ENCODE data around the gene SLC24A3.

The SLC24A3 gene

DNA sequence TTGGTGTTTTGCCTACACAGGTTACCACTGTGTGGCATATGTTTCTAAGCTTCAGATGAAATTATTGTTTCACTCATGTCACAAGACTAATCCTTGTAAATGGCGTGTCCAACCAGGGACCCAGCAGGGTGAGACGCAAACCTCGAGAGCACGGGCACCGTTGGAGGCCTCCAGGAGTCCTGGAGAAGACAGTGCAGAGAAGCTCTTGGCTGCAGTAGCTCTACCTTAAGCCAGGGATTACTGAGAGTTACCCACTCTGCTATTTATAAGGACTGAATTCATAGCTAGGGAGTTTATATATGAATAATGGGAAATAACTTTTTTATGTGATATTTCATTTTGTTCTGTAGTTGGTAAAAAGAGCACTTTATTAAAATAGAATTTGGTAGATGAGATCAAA is 137.4 kb downstream of the SLC24A3 start:
- H3K4me1 ChIP-seq (ENCODE audit: insufficient read depth, low read length) = no peaks in the 10 kb centered on the region
- no peaks in the 10 kb centered on the region for H3K36me3 ChIP-seq (ENCODE audit: insufficient read depth, low read length)
- no peak overlapping the region for H3K27ac ChIP-seq (ENCODE audit: low read depth, low read length)
- H3K27me3 ChIP-seq (ENCODE audit: insufficient read depth, low read length) = no peaks in the 10 kb centered on the region
- WGBS = 98% methylated on average over 5 of the region's 5 CpGs
- H3K4me3 ChIP-seq (ENCODE audit: low read length) = no peak overlapping the region
- no peak overlapping the region for H3K9ac ChIP-seq (ENCODE audit: low read depth, low read length)
- no peaks in the 10 kb centered on the region for H3K9me3 ChIP-seq (ENCODE audit: insufficient read depth, low read depth, low read length)

DNA sequence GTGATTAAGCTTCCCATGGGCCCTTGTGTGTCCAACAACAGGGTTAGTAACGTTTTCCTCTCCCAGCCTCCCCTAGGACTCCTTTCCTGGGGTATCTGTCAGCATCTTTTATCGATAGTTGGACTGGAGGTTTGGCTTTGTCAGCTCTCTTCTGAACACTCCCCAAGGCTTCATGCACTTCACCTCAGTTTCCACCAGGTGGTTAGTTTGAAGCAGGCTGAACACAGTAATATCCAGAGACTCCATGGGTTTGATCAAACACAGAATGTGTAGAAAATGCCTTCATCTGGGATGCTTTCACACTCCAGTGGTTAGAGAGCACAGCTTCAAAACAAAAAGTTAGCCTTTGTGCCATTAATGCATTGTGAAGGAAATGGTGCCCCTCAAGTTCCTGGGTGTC is 139.1 kb downstream of the SLC24A3 start:
- Histone ChIP-seq H3K27ac (ENCODE audit: low read depth, low read length) (no peak overlapping the region), H3K9me3 (ENCODE audit: insufficient read depth, low read depth, low read length) (no peaks in the 10 kb centered on the region), H3K27me3 (ENCODE audit: insufficient read depth, low read length) (no peaks in the 10 kb centered on the region), H3K4me3 (ENCODE audit: low read length) (no peak overlapping the region), H3K36me3 (ENCODE audit: insufficient read depth, low read length) (no peaks in the 10 kb centered on the region), H3K9ac (ENCODE audit: low read depth, low read length) (no peak overlapping the region), H3K4me1 (ENCODE audit: insufficient read depth, low read length) (no peaks in the 10 kb centered on the region)
- WGBS = 63% methylated on average over 1 of the region's 2 CpGs

DNA sequence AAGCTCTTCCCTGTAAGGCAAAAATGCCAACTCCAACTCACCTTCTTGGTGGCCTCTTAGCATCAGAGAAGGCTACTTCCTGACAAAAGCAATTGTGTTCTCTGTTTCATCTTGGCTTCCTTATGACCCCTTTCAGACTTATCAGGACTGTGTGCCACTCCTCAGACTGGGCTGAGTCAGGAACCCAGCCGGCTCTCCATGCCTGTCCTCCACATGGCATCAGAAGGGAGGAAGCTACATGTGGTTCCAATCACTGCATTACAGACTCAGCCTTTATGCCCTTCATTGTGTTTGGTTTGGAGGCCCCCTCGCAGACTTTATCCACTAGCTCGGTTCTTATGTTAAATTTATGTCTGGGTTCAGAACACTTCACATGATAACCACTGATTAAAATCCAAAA is 142.5 kb downstream of the SLC24A3 start:
- Histone ChIP-seq H3K4me3 (ENCODE audit: low read length) (no peak overlapping the region), H3K36me3 (ENCODE audit: insufficient read depth, low read length) (no peaks in the 10 kb centered on the region), H3K27ac (ENCODE audit: low read depth, low read length) (no peak overlapping the region), H3K9ac (ENCODE audit: low read depth, low read length) (no peak overlapping the region), H3K27me3 (ENCODE audit: insufficient read depth, low read length) (no peaks in the 10 kb centered on the region), H3K4me1 (ENCODE audit: insufficient read depth, low read length) (no peaks in the 10 kb centered on the region), H3K9me3 (ENCODE audit: insufficient read depth, low read depth, low read length) (no peaks in the 10 kb centered on the region)
- 95% methylated on average over 3 of the region's 3 CpGs for WGBS

GRCh38 chr20:19361790-19362189 is 149.3 kb downstream of the SLC24A3 start:
- no peak overlapping the region for H3K9ac ChIP-seq (ENCODE audit: low read depth, low read length)
- H3K4me1 ChIP-seq (ENCODE audit: insufficient read depth, low read length) = peaks cover 5% of the 10 kb centered on the region; the same call in 1 of the 2 replicates
- H3K27me3 ChIP-seq (ENCODE audit: insufficient read depth, low read length) = no peaks in the 10 kb centered on the region
- H3K9me3 ChIP-seq (ENCODE audit: insufficient read depth, low read depth, low read length) = no peaks in the 10 kb centered on the region
- H3K4me3 ChIP-seq (ENCODE audit: low read length) = no peak overlapping the region
- H3K27ac ChIP-seq (ENCODE audit: low read depth, low read length) = no peak overlapping the region
- no peaks in the 10 kb centered on the region for H3K36me3 ChIP-seq (ENCODE audit: insufficient read depth, low read length)
- WGBS = 96% methylated on average over 3 of the region's 3 CpGs

GRCh38 chr20:19363476-19363875 is 151.0 kb downstream of the SLC24A3 start:
- Histone ChIP-seq H3K27ac (ENCODE audit: low read depth, low read length) (no peak overlapping the region), H3K9ac (ENCODE audit: low read depth, low read length) (no peak overlapping the region), H3K36me3 (ENCODE audit: insufficient read depth, low read length) (no peaks in the 10 kb centered on the region), H3K4me3 (ENCODE audit: low read length) (no peak overlapping the region), H3K27me3 (ENCODE audit: insufficient read depth, low read length) (no peaks in the 10 kb centered on the region), H3K9me3 (ENCODE audit: insufficient read depth, low read depth, low read length) (no peaks in the 10 kb centered on the region), H3K4me1 (ENCODE audit: insufficient read depth, low read length) (peaks cover 5% of the 10 kb centered on the region; the same call in 1 of the 2 replicates)
- WGBS = 91% methylated on average over 4 of the region's 4 CpGs

DNA sequence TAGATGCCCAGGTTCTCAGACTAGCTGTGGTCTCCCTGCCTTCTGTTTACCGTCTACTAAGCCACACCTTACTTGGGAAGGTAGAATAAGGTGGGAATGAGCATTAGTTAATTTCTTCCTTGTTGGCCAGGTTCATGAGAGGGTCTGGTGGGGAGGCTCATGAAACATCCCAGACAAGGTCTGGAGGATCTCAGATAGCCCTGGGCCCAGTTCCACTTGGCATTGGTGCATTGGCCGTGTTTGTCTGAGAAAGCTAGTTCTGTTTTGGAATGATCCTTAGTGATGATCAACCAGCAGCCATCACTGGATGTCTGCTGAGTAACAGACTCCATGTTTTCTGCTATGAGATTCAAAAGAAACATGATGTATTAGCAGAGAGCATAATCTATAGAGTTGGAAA is 155.1 kb downstream of the SLC24A3 start:
- WGBS = 96% methylated on average over 2 of the region's 2 CpGs
- Histone ChIP-seq H3K9me3 (ENCODE audit: insufficient read depth, low read depth, low read length) (no peaks in the 10 kb centered on the region), H3K27ac (ENCODE audit: low read depth, low read length) (no peak overlapping the region), H3K36me3 (ENCODE audit: insufficient read depth, low read length) (no peaks in the 10 kb centered on the region), H3K4me3 (ENCODE audit: low read length) (no peak overlapping the region), H3K4me1 (ENCODE audit: insufficient read depth, low read length) (peaks cover 5% of the 10 kb centered on the region; the same call in 1 of the 2 replicates), H3K27me3 (ENCODE audit: insufficient read depth, low read length) (no peaks in the 10 kb centered on the region), H3K9ac (ENCODE audit: low read depth, low read length) (no peak overlapping the region)

DNA sequence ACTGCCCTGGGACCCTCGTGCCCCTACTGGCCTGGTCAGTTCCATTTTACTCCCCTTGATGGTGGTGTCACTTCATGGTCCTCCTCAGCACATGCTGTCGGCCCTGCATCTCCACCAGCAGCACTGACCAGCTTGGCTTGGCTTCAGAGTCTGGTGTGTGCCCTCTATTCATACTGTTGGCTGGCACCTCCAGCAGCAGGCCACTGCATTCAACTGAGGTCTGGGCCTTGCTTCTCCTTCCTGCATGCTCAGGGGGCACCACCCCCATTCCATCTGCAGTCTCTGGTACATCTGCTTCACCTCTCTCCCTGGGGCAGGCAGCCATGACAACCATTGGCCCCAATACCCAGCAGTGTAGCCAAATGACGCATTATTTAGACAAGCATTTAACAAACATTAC is 155.9 kb downstream of the SLC24A3 start:
- no peak overlapping the region for H3K4me3 ChIP-seq (ENCODE audit: low read length)
- H3K27me3 ChIP-seq (ENCODE audit: insufficient read depth, low read length) = no peaks in the 10 kb centered on the region
- whole genome bisulfite sequencing = 92% methylated on average over 3 of the region's 3 CpGs
- H3K9ac ChIP-seq (ENCODE audit: low read depth, low read length) = no peak overlapping the region
- H3K4me1 ChIP-seq (ENCODE audit: insufficient read depth, low read length) = peaks cover 5% of the 10 kb centered on the region; the same call in 1 of the 2 replicates
- H3K9me3 ChIP-seq (ENCODE audit: insufficient read depth, low read depth, low read length) = no peaks in the 10 kb centered on the region
- H3K36me3 ChIP-seq (ENCODE audit: insufficient read depth, low read length) = no peaks in the 10 kb centered on the region
- no peak overlapping the region for H3K27ac ChIP-seq (ENCODE audit: low read depth, low read length)

DNA sequence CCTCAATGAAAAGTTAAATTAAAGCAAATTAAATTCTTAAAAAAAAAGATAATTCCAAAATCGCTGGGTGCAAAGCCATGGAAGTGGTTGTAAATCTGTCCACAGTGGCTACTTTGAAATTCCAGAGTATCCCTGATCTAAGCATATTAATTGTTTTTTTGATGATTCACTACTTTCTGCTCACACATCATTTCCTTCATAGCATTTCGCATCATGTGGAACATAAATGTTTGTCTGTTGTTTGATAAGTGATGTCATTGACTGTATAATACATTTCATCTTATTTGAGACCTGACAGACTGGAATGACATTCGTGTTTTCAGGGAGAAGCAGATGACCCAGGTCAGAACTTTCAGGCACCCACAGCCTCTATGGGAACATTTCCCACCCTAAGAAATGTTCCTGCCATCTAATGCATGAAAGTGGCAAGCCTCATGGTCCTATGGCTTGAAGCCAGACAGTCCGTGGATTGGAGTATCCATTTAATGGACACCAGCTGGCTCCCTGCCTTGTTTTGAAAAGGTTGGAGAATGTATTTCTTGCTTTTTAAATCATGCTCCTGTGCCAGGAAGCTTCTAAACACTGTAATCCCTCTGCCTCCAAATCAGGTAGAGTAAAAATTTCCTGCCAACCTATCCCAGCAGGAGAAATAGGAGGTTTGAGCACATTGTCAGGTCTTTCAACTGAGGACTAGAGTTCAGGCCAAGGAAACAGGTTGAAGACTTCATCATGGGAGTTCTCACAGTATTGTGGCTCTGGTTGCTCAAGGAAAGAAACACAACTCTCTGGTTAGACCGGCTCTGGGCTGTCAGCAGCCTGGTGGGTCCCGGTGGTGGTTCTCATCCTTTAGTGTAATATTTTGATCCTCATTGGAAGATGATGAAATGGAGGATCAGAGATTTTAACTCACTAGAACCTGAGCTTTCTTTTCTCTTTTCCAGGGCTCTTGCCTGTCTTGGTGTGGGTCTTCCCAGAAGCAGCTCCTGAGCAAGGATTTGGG is 157.9 kb downstream of the SLC24A3 start:
- no peak overlapping the region for H3K4me3 ChIP-seq (ENCODE audit: low read length)
- no peaks in the 10 kb centered on the region for H3K36me3 ChIP-seq (ENCODE audit: insufficient read depth, low read length)
- H3K9me3 ChIP-seq (ENCODE audit: insufficient read depth, low read depth, low read length) = no peaks in the 10 kb centered on the region
- no peak overlapping the region for H3K27ac ChIP-seq (ENCODE audit: low read depth, low read length)
- H3K27me3 ChIP-seq (ENCODE audit: insufficient read depth, low read length) = no peaks in the 10 kb centered on the region
- WGBS = 92% methylated on average over 5 of the region's 6 CpGs
- H3K4me1 ChIP-seq (ENCODE audit: insufficient read depth, low read length) = peaks cover 5% of the 10 kb centered on the region; the same call in 1 of the 2 replicates
- no peak overlapping the region for H3K9ac ChIP-seq (ENCODE audit: low read depth, low read length)

- no peak overlapping the region for H3K4me3 ChIP-seq (ENCODE audit: low read length)
- H3K27me3 ChIP-seq (ENCODE audit: insufficient read depth, low read length) = no peaks in the 10 kb centered on the region
- no peaks in the 10 kb centered on the region for H3K9me3 ChIP-seq (ENCODE audit: insufficient read depth, low read depth, low read length)
- H3K27ac ChIP-seq (ENCODE audit: low read depth, low read length) = no peak overlapping the region
- WGBS = 88% methylated on average over 1 of the region's 1 CpG
- H3K9ac ChIP-seq (ENCODE audit: low read depth, low read length) = no peak overlapping the region
- no peaks in the 10 kb centered on the region for H3K4me1 ChIP-seq (ENCODE audit: insufficient read depth, low read length)
- H3K36me3 ChIP-seq (ENCODE audit: insufficient read depth, low read length) = no peaks in the 10 kb centered on the region
Measured at GRCh38 chr20:19371112-19371511, 158.7 kb downstream of the SLC24A3 start.

DNA sequence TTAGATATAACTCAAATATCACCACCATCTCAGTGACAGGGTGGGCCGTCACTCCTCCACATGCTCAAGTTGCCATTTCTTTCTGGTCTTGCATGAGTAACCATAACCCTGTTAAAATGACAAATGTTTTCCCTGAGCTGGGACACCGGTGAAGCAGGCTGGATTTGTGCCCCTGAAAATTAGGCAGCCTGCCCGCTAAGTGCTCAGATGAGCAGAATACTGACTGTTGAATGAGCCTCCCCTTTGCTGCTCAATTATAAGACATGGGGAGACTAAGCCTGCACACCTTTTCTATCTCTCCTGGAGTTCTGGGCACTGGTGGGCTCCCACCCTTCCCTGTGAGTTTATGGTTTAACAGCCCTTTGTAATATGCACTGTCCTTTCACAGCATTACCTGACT is 161.8 kb downstream of the SLC24A3 start:
- H3K36me3 ChIP-seq (ENCODE audit: insufficient read depth, low read length) = no peaks in the 10 kb centered on the region
- H3K27ac ChIP-seq (ENCODE audit: low read depth, low read length) = no peak overlapping the region
- H3K4me1 ChIP-seq (ENCODE audit: insufficient read depth, low read length) = no peaks in the 10 kb centered on the region
- no peaks in the 10 kb centered on the region for H3K27me3 ChIP-seq (ENCODE audit: insufficient read depth, low read length)
- H3K9ac ChIP-seq (ENCODE audit: low read depth, low read length) = no peak overlapping the region
- WGBS = 95% methylated on average over 3 of the region's 3 CpGs
- H3K9me3 ChIP-seq (ENCODE audit: insufficient read depth, low read depth, low read length) = no peaks in the 10 kb centered on the region
- H3K4me3 ChIP-seq (ENCODE audit: low read length) = no peak overlapping the region

GRCh38 chr20:19375395-19375794 is 163.0 kb downstream of the SLC24A3 start:
- H3K4me1 ChIP-seq (ENCODE audit: insufficient read depth, low read length) = no peaks in the 10 kb centered on the region
- no peaks in the 10 kb centered on the region for H3K9me3 ChIP-seq (ENCODE audit: insufficient read depth, low read depth, low read length)
- no peak overlapping the region for H3K27ac ChIP-seq (ENCODE audit: low read depth, low read length)
- no peak overlapping the region for H3K9ac ChIP-seq (ENCODE audit: low read depth, low read length)
- no peaks in the 10 kb centered on the region for H3K27me3 ChIP-seq (ENCODE audit: insufficient read depth, low read length)
- H3K36me3 ChIP-seq (ENCODE audit: insufficient read depth, low read length) = no peaks in the 10 kb centered on the region
- no peak overlapping the region for H3K4me3 ChIP-seq (ENCODE audit: low read length)
- 92% methylated on average over 6 of the region's 6 CpGs for WGBS
